SK-N-SH (cell line): Measurements from ENCODE around the gene SCNN1A. TPM values are rescaled to one million over a fixed set of nuclear protein-coding genes. Genes with fewer than 3 reads are reported as not detected.

Experiments
- CTCF ChIA-PET: fragments of 300-600, 350-600 bp; formaldehyde crosslinking; extraction: SDS; loops from one replicate; lab custom pipeline; 2021; lab: Yijun Ruan, JAX
- POLR2A ChIA-PET: fragments of 350-600 bp; sonication (Branson Sonifier 250); formaldehyde crosslinking; extraction: SDS; loops from one replicate; lab custom pipeline; 2020; ENCODE audit warnings: antibody characterized with exemption, inconsistent platforms; lab: Yijun Ruan, JAX
- DNase-seq: peaks from one replicate; pipeline ENCODE4 v3.0.0; 2012
- H2AFZ ChIP-seq: fragments of 200-600 bp; sonication (generic); 2 replicates; pipeline ENCODE4 v1.8.1; 2016; ENCODE audit warnings: antibody characterized with exemption, mild to moderate bottlenecking, low read depth
- H3F3A ChIP-seq: fragments of 200-600 bp; sonication (generic); replicated peaks from 2 replicates; pipeline ENCODE3; 2016; ENCODE audit warnings: antibody characterized with exemption, mild to moderate bottlenecking; ENCODE audit not compliant: insufficient read depth
- H3K27ac ChIP-seq, 2 experiments: fragments of 200-500 bp in 1 of 2; fragments of 200-600 bp in 1 of 2; sonication (Bioruptor generic) in 1 of 2; sonication (generic), shearing (Covaris generic) in 1 of 2; 2 replicates each; pipeline versions ENCODE4 v1.5.1 to v1.6.1; 2014 to 2016; ENCODE audit warnings: low read depth in 2 of 2, inconsistent platforms in 1 of 2, low read length in 1 of 2, mild to moderate bottlenecking in 1 of 2, mixed read lengths in 1 of 2
- H3K27me3 ChIP-seq: fragments of 200-600 bp; sonication (generic), shearing (Covaris generic); 2 replicates; pipeline ENCODE4 v1.6.1; 2016; ENCODE audit warnings: mixed run types; ENCODE audit not compliant: insufficient read depth
- H3K36me3 ChIP-seq, 2 experiments: fragments of 200-500 bp in 1 of 2; fragments of 200-600 bp in 1 of 2; sonication (Bioruptor generic) in 1 of 2; sonication (generic) in 1 of 2; replicated peaks in 1 of 2; 2 replicates each; pipeline versions ENCODE3 to v1.5.1; 2014 to 2016; ENCODE audit warnings: low read length in 1 of 2, mild to moderate bottlenecking in 1 of 2; ENCODE audit not compliant: insufficient read depth in 2 of 2, control insufficient read depth in 1 of 2
- H3K4me1 ChIP-seq, 2 experiments: fragments of 200-500 bp in 1 of 2; fragments of 200-600 bp in 1 of 2; sonication (Bioruptor generic) in 1 of 2; sonication (generic), shearing (Covaris generic) in 1 of 2; 2 replicates each; pipeline versions ENCODE4 v1.5.1 to v1.6.1; 2014 to 2016; ENCODE audit warnings: low read depth in 1 of 2, low read length in 1 of 2, mixed run types in 1 of 2; ENCODE audit not compliant: insufficient read depth in 2 of 2, control insufficient read depth in 1 of 2
- H3K4me2 ChIP-seq: fragments of 200-600 bp; sonication (generic), shearing (Covaris generic); 2 replicates; pipeline ENCODE4 v1.6.1; 2017; ENCODE audit warnings: mixed run types
- H3K4me3 ChIP-seq, 2 experiments: fragments of 200-500 bp in 1 of 2; fragments of 200-600 bp in 1 of 2; sonication (Bioruptor generic) in 1 of 2; sonication (generic), shearing (Covaris generic) in 1 of 2; 2 replicates each; pipeline versions ENCODE4 v1.5.1 to v1.8.1; 2014 to 2016; ENCODE audit warnings: low read depth in 2 of 2, inconsistent platforms in 1 of 2, low read length in 1 of 2, mild to moderate bottlenecking in 1 of 2, mixed read lengths in 1 of 2, moderate library complexity in 1 of 2
- H3K79me2 ChIP-seq: fragments of 200-600 bp; sonication (generic); 2 replicates; pipeline ENCODE4 v1.8.1; 2017; ENCODE audit warnings: mild to moderate bottlenecking; ENCODE audit not compliant: insufficient read depth
- H3K9ac ChIP-seq: fragments of 200-600 bp; sonication (generic); 2 replicates; pipeline ENCODE4 v1.6.1; 2017; ENCODE audit warnings: mixed run types
- H3K9me2 ChIP-seq: fragments of 200-600 bp; sonication (generic); 2 replicates; pipeline ENCODE4 v1.6.1; 2017; ENCODE audit warnings: mixed run types
- H3K9me3 ChIP-seq: fragments of 200-600 bp; sonication (generic); 2 replicates; pipeline ENCODE4 v1.6.1; 2017; ENCODE audit warnings: mixed run types, mild to moderate bottlenecking, moderate library complexity
- H4K20me1 ChIP-seq: fragments of 200-600 bp; sonication (generic); 2 replicates; pipeline ENCODE4 v1.6.1; 2017; ENCODE audit warnings: mild to moderate bottlenecking, mixed run types; ENCODE audit not compliant: insufficient read depth
- CHD2 ChIP-seq: fragments of 150-350 bp; IDR thresholded peaks from 2 replicates; pipeline ENCODE4 v1.6.1; 2018; ENCODE audit warnings: low read length; ENCODE audit not compliant: partially characterized antibody
- CTCF ChIP-seq: fragments of 200-600 bp; sonication (generic); IDR thresholded peaks from 2 replicates; pipeline ENCODE4 v1.6.1; 2017; ENCODE audit warnings: antibody characterized with exemption, mild to moderate bottlenecking, moderate library complexity
- GATA2 ChIP-seq: sonication (generic); formaldehyde crosslinking; IDR thresholded peaks from 2 replicates; pipeline ENCODE4 v1.5.0; 2020; ENCODE audit warnings: mild to moderate bottlenecking, missing genetic modification reagents
- IRF3 ChIP-seq: fragments of 150-350 bp; IDR thresholded peaks from 2 replicates; pipeline ENCODE4 v1.6.1; 2016; ENCODE audit warnings: mild to moderate bottlenecking, low read depth, low read length
- JUND ChIP-seq: IDR thresholded peaks from 2 replicates; pipeline ENCODE4 v1.4.0; 2012
- MEF2A ChIP-seq: IDR thresholded peaks from 2 replicates; pipeline ENCODE4 v1.4.0; 2012; ENCODE audit warnings: low read depth, borderline replicate concordance
- MXI1 ChIP-seq: IDR thresholded peaks from 2 replicates; pipeline ENCODE4 v1.6.1; 2012; ENCODE audit warnings: mild to moderate bottlenecking, low read depth, low read length, improper control_type of control experiment
- NFIC ChIP-seq: IDR thresholded peaks from 2 replicates; pipeline ENCODE4 v1.4.0; 2012; ENCODE audit warnings: borderline replicate concordance
- NRF1 ChIP-seq: IDR thresholded peaks from 2 replicates; pipeline ENCODE4 v1.6.1; 2012; ENCODE audit warnings: low read depth, mild to moderate bottlenecking, low read length
- PBX3 ChIP-seq: IDR thresholded peaks from 2 replicates; pipeline ENCODE4; 2012
- POLR2AphosphoS5 ChIP-seq: IDR thresholded peaks from 2 replicates; pipeline ENCODE4 v1.6.1; 2012; ENCODE audit warnings: low read depth, low read length
- RAD21 ChIP-seq: IDR thresholded peaks from 2 replicates; pipeline ENCODE4 v1.6.1; 2012; ENCODE audit warnings: mild to moderate bottlenecking, low read length
- RCOR1 ChIP-seq: fragments of 150-350 bp; IDR thresholded peaks from 2 replicates; pipeline ENCODE4 v1.6.1; 2017; ENCODE audit warnings: antibody characterized with exemption, low read length
- RXRA ChIP-seq: IDR thresholded peaks from 2 replicates; pipeline ENCODE4 v1.4.0; 2012; ENCODE audit warnings: low read depth, mild to moderate bottlenecking, borderline replicate concordance
- SIN3A ChIP-seq: IDR thresholded peaks from 2 replicates; pipeline ENCODE4 v1.6.1; 2012; ENCODE audit warnings: low read depth, mild to moderate bottlenecking, low read length, moderate library complexity, borderline replicate concordance
- USF1 ChIP-seq: IDR thresholded peaks from 2 replicates; pipeline ENCODE4 v1.4.0; 2012; ENCODE audit warnings: low read depth, borderline replicate concordance
- USF2 ChIP-seq: fragments of 150-350 bp; IDR thresholded peaks from 2 replicates; pipeline ENCODE4 v1.6.1; 2017; ENCODE audit warnings: antibody characterized with exemption, low read length, low read depth, borderline replicate concordance
- WGBS: methylation state at CpG from one replicate; pipeline ENCODE4 v1.1.6; 2017; ENCODE audit warnings: low lambda C conversion rate; 5-methylcytosine and 5-hydroxymethylcytosine counted together
- polyA plus RNA-seq, 3 experiments: library from polyadenylated mRNA; depleted of rRNA; stranded (reverse); fragments of >200 nt; gene quantifications; 2 replicates each; pipeline ENCODE4 v1.2.3, GENCODE V29; 2012

The SCNN1A gene
- polyA plus RNA-seq, 1 of the 3 experiments (the other 2 are of a cell fraction), result 1.6 TPM

- Histone ChIP-seq H3F3A (peaks cover 9% of the 10 kb centered on the region), H3K4me2 (no peak overlapping the region), H2AFZ (peak overlapping the region; percentile 58), H3K9me3 (no peaks in the 10 kb centered on the region), H3K9ac (no peak overlapping the region), H3K27me3 (no peaks in the 10 kb centered on the region), H3K36me3 (no peaks in the 10 kb centered on the region), H4K20me1 (no peaks in the 10 kb centered on the region), H3K27ac (no peak overlapping the region), H3K79me2 (no peaks in the 10 kb centered on the region), H3K9me2 (no peaks in the 10 kb centered on the region), H3K4me3 (no peak overlapping the region), H3K4me1 (peaks cover 12 to 23% of the 10 kb centered on the region in 2 experiments; a peak in 3 of 4 replicates)
- TF ChIP-seq CHD2, result no peak
- TF ChIP-seq NRF1, result no peak
- TF ChIP-seq JUND, result no peak
- TF ChIP-seq CTCF, result peak; percentile 36
- TF ChIP-seq NFIC, result no peak
- TF ChIP-seq USF1, result no peak
- 66% methylated on average over 19 of the region's 19 CpGs for WGBS
- ChIA-PET POLR2A (no interaction called here), CTCF (no interaction called here)
- DNase-seq, result peak; percentile 55
These were observed 911 bp upstream of the SCNN1A start for GRCh38 chr12:6376079-6376869.

GRCh38 chr12:6374786-6375160 is 590 bp downstream of the SCNN1A start:
- H3K27me3 ChIP-seq, result no peaks in the 10 kb centered on the region
- WGBS, result 93% methylated on average over 5 of the region's 7 CpGs
- H3K4me3 ChIP-seq, result no peak overlapping the region
- no peaks in the 10 kb centered on the region for H4K20me1 ChIP-seq
- no peak for DNase-seq
- CTCF ChIA-PET, result interaction anchor here (0.9 to 1.4 kb wide), 3 partner anchors 17 to 337 kb away, joined by 3 read pairs; no protein-coding TSS in a partner anchor
- H3K9ac ChIP-seq, result no peak overlapping the region
- H2AFZ ChIP-seq, result no peak overlapping the region
- H3K79me2 ChIP-seq, result no peaks in the 10 kb centered on the region
- no peak overlapping the region for H3K4me2 ChIP-seq
- POLR2A ChIA-PET, result no interaction called here
- H3F3A ChIP-seq, result peaks cover 16% of the 10 kb centered on the region
- H3K36me3 ChIP-seq, result no peaks in the 10 kb centered on the region
- no peaks in the 10 kb centered on the region for H3K9me3 ChIP-seq
- H3K4me1 ChIP-seq, result peaks cover 16 to 33% of the 10 kb centered on the region in 2 experiments; a peak in 3 of 4 replicates
- H3K9me2 ChIP-seq, result no peaks in the 10 kb centered on the region
- H3K27ac ChIP-seq, result no peak overlapping the region
- no peak for TF ChIP-seq CHD2
- no peak for TF ChIP-seq IRF3
- TF ChIP-seq MXI1, result no peak
- TF ChIP-seq RAD21, result no peak
- TF ChIP-seq USF2, result no peak
- no peak for TF ChIP-seq JUND
- TF ChIP-seq POLR2AphosphoS5, result no peak
- TF ChIP-seq RXRA, result no peak
- TF ChIP-seq SIN3A, result no peak
- no peak for TF ChIP-seq PBX3
- TF ChIP-seq CTCF, result no peak
- TF ChIP-seq NRF1, result no peak
- TF ChIP-seq GATA2 (CRISPR knock-in tag), result no peak
- no peak for TF ChIP-seq RCOR1
- no peak for TF ChIP-seq MEF2A
